ENCODE data around the gene ECSIT. TPM values are rescaled to one million over a fixed set of nuclear protein-coding genes. Genes with fewer than 3 reads are reported as not detected.
"Not testable (repeated sequence)": the region's sequence is repeated elsewhere in the genome, so short reads cannot be mapped to it uniquely, and the experiment has no call there.

ECSIT gene
- total RNA-seq, 1 donor from 2014 or later = 32.1 TPM

DNA sequence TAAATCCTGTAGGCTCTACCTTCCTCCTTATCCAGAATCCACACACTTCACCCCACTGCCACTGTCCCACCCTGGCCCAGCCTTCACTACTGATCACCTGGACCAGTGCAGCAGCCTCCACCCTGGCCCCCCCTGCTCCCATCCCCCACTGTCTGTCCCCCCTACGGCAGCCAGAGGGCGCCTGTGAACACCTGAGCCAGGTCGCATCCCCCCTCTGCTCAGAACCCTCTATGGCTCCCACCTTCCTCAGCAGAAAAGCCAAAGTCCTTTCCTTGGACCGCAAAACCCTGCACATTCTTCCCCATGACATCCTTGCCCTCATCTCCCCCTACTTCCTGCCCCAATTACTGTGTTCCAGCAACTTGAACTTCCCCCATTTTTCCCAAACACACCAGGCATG lies 68.7 kb downstream of the ECSIT start:
- TF ChIP-seq, protein P1, sequence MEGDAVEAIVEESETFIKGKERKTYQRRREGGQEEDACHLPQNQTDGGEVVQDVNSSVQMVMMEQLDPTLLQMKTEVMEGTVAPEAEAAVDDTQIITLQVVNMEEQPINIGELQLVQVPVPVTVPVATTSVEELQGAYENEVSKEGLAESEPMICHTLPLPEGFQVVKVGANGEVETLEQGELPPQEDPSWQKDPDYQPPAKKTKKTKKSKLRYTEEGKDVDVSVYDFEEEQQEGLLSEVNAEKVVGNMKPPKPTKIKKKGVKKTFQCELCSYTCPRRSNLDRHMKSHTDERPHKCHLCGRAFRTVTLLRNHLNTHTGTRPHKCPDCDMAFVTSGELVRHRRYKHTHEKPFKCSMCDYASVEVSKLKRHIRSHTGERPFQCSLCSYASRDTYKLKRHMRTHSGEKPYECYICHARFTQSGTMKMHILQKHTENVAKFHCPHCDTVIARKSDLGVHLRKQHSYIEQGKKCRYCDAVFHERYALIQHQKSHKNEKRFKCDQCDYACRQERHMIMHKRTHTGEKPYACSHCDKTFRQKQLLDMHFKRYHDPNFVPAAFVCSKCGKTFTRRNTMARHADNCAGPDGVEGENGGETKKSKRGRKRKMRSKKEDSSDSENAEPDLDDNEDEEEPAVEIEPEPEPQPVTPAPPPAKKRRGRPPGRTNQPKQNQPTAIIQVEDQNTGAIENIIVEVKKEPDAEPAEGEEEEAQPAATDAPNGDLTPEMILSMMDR (IDR thresholded peaks at IDR 0.05; ENCODE audit: unreplicated experiment) = no peak
- no peak overlapping the region for H3K27ac Mint-ChIP-seq
- no peaks in the 10 kb centered on the region for H3K9me3 Mint-ChIP-seq
- no peaks in the 10 kb centered on the region for H3K4me1 Mint-ChIP-seq
- H3K4me3 Mint-ChIP-seq = no peak overlapping the region
- no peak for DNase-seq (ENCODE audit: low spot score in 2 of 2, unreplicated experiment in 2 of 2)
- no peaks in the 10 kb centered on the region for H3K36me3 Mint-ChIP-seq
- H3K27me3 Mint-ChIP-seq (ENCODE audit: low read depth) = peaks cover 6% of the 10 kb centered on the region

DNA sequence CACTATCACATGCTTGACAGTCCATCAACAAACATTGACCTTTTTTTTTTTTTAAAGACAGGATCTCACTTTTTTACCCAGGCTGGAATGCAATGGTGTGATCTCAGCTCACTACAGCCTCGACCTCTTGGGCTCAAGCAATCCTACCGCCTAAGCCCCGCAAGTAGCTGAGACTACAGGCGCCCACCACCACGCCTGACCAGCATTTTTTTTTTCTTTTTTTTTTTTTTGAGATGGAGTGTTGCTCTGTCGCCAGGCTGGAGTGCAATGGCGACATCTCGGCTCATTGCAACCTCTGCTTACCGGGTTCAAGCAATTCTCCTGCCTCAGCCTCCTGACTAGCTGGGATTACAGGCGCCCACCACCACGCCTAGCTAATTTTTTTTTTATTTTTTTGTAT lies 70.0 kb downstream of the ECSIT start:
- not testable (repeated sequence) for H3K4me1 Mint-ChIP-seq; H3K36me3 Mint-ChIP-seq; H3K9me3 Mint-ChIP-seq; DNase-seq (ENCODE audit: low spot score in 2 of 2, unreplicated experiment in 2 of 2); H3K27me3 Mint-ChIP-seq (ENCODE audit: low read depth); H3K27ac Mint-ChIP-seq; H3K4me3 Mint-ChIP-seq

DNA sequence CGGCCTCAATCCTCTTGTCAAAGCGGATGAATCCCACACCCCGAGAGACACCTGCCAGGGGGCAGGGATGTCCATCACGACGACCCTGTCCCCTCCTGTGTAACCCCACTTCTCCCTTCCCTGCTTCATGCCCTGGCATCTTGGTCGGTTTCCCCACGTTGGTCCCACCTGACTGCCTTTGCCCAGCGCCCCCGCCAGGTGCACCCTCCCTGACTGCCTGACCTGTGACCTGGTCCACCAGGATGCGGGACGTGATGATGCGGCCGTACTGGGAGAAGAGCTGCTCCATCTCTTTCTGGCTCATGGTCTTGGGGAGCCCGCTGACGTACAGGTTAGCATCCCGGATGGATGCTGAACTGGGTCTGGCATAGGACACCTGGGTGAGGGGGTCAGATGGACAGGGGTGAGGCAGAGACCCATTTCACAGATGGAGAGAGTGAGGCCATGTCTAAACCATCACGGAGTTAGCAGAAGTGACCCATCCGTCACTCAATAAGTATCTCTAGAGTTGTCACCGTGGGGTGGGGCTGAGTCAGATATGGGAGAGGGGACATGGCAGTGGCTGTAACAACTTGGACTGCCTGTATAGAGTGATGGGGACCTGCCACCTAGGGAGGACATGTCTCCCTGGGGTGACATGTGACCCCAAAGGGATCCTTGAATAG lies 70.6 kb downstream of the ECSIT start:
- TF ChIP-seq, protein P1 (IDR thresholded peaks at IDR 0.05; ENCODE audit: unreplicated experiment) = no peak
- Mint-ChIP-seq H3K9me3 (no peaks in the 10 kb centered on the region), H3K36me3 (no peaks in the 10 kb centered on the region), H3K27me3 (ENCODE audit: low read depth) (peaks cover 6% of the 10 kb centered on the region), H3K4me1 (peaks cover 1% of the 10 kb centered on the region), H3K27ac (no peak overlapping the region), H3K4me3 (no peak overlapping the region)
- no peak for DNase-seq (ENCODE audit: low spot score in 2 of 2, unreplicated experiment in 2 of 2)

DNA sequence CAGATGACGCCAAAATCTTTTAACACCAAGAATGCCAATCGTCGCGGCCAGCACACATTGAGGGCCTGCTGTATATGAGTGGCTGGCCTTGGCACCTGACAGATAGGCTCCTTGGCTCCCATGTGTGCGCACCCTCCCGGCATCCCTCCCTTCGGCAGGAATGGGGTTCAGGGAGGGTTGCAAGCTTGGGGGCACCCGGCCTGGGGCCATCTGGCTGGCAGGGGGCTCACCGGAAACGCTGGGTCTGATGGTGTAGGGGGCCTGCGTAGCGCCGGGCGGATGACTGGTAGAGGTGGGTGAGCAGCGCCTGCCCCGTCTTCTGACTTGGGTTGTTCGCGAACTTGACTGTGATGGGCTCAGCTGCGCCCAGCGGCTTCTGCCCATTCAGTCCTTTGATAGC lies 71.1 kb downstream of the ECSIT start:
- H3K36me3 Mint-ChIP-seq = no peaks in the 10 kb centered on the region
- DNase-seq (ENCODE audit: low spot score in 2 of 2, unreplicated experiment in 2 of 2) = no peak
- peaks cover 6% of the 10 kb centered on the region for H3K27me3 Mint-ChIP-seq (ENCODE audit: low read depth)
- H3K27ac Mint-ChIP-seq = no peak overlapping the region
- H3K9me3 Mint-ChIP-seq = no peaks in the 10 kb centered on the region
- peaks cover 3% of the 10 kb centered on the region for H3K4me1 Mint-ChIP-seq
- no peak overlapping the region for H3K4me3 Mint-ChIP-seq
- TF ChIP-seq, protein P1 (IDR thresholded peaks at IDR 0.05; ENCODE audit: unreplicated experiment) = no peak

DNA sequence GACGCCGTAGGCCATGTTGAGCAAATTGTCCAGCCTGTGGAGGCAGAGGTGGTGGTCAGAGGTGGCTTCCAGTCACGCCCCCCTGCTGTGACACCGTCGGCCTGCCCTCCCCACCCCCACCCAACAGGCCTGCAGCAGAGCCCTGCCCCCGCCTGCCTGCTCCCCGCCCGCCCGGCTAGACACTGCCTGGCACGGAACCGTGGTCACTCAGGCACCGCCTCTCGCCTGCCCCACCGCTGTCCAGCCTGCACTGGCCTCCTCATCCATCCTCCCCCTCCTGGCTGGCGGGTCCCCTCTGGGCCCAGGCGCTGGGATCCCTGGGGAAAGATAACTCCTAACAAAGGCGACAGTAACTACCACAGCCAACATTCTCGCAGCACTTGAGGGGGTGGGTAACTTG lies 71.8 kb downstream of the ECSIT start:
- H3K27ac Mint-ChIP-seq = no peak overlapping the region
- H3K4me1 Mint-ChIP-seq = peaks cover 7% of the 10 kb centered on the region
- no peaks in the 10 kb centered on the region for H3K36me3 Mint-ChIP-seq
- H3K27me3 Mint-ChIP-seq (ENCODE audit: low read depth) = peaks cover 6% of the 10 kb centered on the region
- H3K4me3 Mint-ChIP-seq = no peak overlapping the region
- no peaks in the 10 kb centered on the region for H3K9me3 Mint-ChIP-seq
- TF ChIP-seq, protein P1 (IDR thresholded peaks at IDR 0.05; ENCODE audit: unreplicated experiment) = no peak
- no peak for DNase-seq (ENCODE audit: low spot score in 2 of 2, unreplicated experiment in 2 of 2)

DNA sequence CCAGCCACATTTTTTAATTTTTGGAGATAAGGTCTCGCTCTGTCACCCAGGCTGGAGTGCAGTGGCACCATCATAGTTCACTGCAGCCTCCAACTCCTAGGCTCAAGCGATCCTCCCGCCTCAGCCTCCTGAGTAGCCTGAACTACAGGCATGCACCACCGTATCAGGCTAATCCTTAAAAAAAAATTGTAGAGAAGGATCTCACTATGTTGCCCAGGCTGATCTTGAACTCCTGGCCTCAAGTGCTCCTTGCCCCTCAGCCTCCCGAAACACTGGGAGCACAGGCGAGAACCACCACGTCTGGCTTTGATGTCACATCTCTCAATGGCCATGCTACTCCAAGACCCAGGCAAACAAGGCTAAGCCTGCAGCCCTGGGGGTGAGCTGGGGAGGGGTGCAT lies 72.3 kb downstream of the ECSIT start:
- Mint-ChIP-seq H3K27me3 (ENCODE audit: low read depth) (peaks cover 6% of the 10 kb centered on the region), H3K36me3 (no peaks in the 10 kb centered on the region), H3K27ac (peak overlapping the region; percentile 9), H3K4me3 (no peak overlapping the region), H3K4me1 (peaks cover 8% of the 10 kb centered on the region), H3K9me3 (no peaks in the 10 kb centered on the region)
- DNase-seq (ENCODE audit: low spot score in 2 of 2, unreplicated experiment in 2 of 2) = no peak
- TF ChIP-seq, protein P1 (IDR thresholded peaks at IDR 0.05; ENCODE audit: unreplicated experiment) = no peak

Small RNA genes lying within 50 kb of the gene (microRNA-seq; reads per million reads assigned to microRNA genes)
- not detected for gene MIR7974

Other genes with a start within 250 kb of the ECSIT start
- gene TSPAN16, start 233.0 kb downstream of the ECSIT start, total RNA-seq = not detected in 3 replicates
- 26.3 to 28.4 TPM (median 27.3 TPM) in 3 replicates for gene RAB3D, start 189.5 kb downstream of the ECSIT start, total RNA-seq
- 56.8 to 61.4 TPM (median 57.2 TPM) in 3 replicates for gene TMEM205, start 182.9 kb downstream of the ECSIT start, total RNA-seq
- 29.6 to 34.9 TPM (median 34.2 TPM) in 3 replicates for gene CCDC159, start 182.6 kb downstream of the ECSIT start, total RNA-seq
- gene PLPPR2, start 173.7 kb downstream of the ECSIT start, total RNA-seq = 18.9 to 21.4 TPM (median 20.4 TPM) in 3 replicates
- gene SWSAP1, start 154.5 kb downstream of the ECSIT start, total RNA-seq = 2.7 to 2.9 TPM (median 2.8 TPM) in 3 replicates
- 23.5 to 24.5 TPM (median 24.3 TPM) in 3 replicates for gene EPOR, start 144.8 kb downstream of the ECSIT start, total RNA-seq
- 80.8 to 84.8 TPM (median 82.6 TPM) in 3 replicates for gene RGL3, start 109.8 kb downstream of the ECSIT start, total RNA-seq
- gene ODAD3, start 94.0 kb downstream of the ECSIT start, total RNA-seq = 0.95 to 1.7 TPM (median 1.4 TPM) in 3 replicates
- gene PRKCSH, start 93.5 kb downstream of the ECSIT start, total RNA-seq = 381 to 396 TPM (median 385 TPM) in 3 replicates
- 0.07 to 0.63 TPM in 2 of 3 replicates, not detected in the other for gene ELAVL3, start 48.1 kb downstream of the ECSIT start, total RNA-seq
- gene ZNF653, start 23.3 kb downstream of the ECSIT start, total RNA-seq = 13.9 to 16.5 TPM (median 15.4 TPM) in 3 replicates
- gene CNN1, start 9.7 kb upstream of the ECSIT start, total RNA-seq = 27.7 to 30.1 TPM (median 29.6 TPM) in 3 replicates
- gene ELOF1, start 30.1 kb upstream of the ECSIT start, total RNA-seq = 41.3 to 47.1 TPM (median 46.0 TPM) in 3 replicates
- gene ACP5, start 48.5 kb upstream of the ECSIT start, total RNA-seq = 3.9 to 4.2 TPM (median 3.9 TPM) in 3 replicates
- gene ZNF627, start 68.3 kb upstream of the ECSIT start, total RNA-seq = 28.6 to 29.9 TPM (median 29.8 TPM) in 3 replicates
- 8.2 to 9.0 TPM (median 8.9 TPM) in 3 replicates for gene ZNF823, start 209.8 kb upstream of the ECSIT start, total RNA-seq
- gene ZNF441, start 237.9 kb upstream of the ECSIT start, total RNA-seq = 8.0 to 9.6 TPM (median 8.7 TPM) in 3 replicates

Measured in mesothelial cell of epicardium (in vitro differentiated cells).